ENCODE measurements around the gene CUEDC1. TPM values are rescaled to one million over a fixed set of nuclear protein-coding genes. Genes with fewer than 3 reads are reported as not detected.

CUEDC1 gene
- total RNA-seq: 21.7 and 28.7 TPM in 2 replicates

GRCh38 chr17:57955183-57955931, at the start of gene CUEDC1:
TSS of gene CUEDC1 (minus strand) at chr17:57955412. CDS start at chr17:57885564, 69,848 bp downstream.

GRCh38 chr17:57987581-57988300, 32.5 kb upstream of the CUEDC1 start, which contains the start of gene VEZF1:
TSS of gene VEZF1 (minus strand) at chr17:57988254. CDS start at chr17:57988111, 143 bp downstream.

GRCh38 chr17:57849874-57850754, 105.1 kb downstream of the CUEDC1 start, which contains the start of gene MRPS23:
TSS of gene MRPS23 (minus strand) at chr17:57850044. CDS start at chr17:57850010, 34 bp downstream.

Small RNAs within 50 kb of the gene (small RNA-seq; reads per million reads assigned to genes)
- not detected for gene AC015813.4

Other genes with a start within 250 kb of the CUEDC1 start
- gene CCDC182, start 210.1 kb downstream of the CUEDC1 start, total RNA-seq: not detected in 2 replicates
- gene MRPS23, start 105.4 kb downstream of the CUEDC1 start, total RNA-seq: 9.0 and 22.6 TPM in 2 replicates
- 63.2 and 75.8 TPM in 2 replicates for gene VEZF1, start 32.8 kb upstream of the CUEDC1 start, total RNA-seq
- 174 and 277 TPM in 2 replicates for gene SRSF1, start 51.8 kb upstream of the CUEDC1 start, total RNA-seq
- gene DYNLL2, start 128.0 kb upstream of the CUEDC1 start, total RNA-seq: 12.4 and 15.3 TPM in 2 replicates
- gene OR4D1, start 193.0 kb upstream of the CUEDC1 start, total RNA-seq: not detected in 2 replicates
- not detected in 2 replicates for gene OR4D2, start 211.6 kb upstream of the CUEDC1 start, total RNA-seq
- not detected in 2 replicates for gene EPX, start 237.3 kb upstream of the CUEDC1 start, total RNA-seq